Activated CD8-positive, alpha-beta T cell treated with anti-CD3 and anti-CD28 coated beads for 36 hours (primary cell): ENCODE data around the gene PEX14. TPM values are rescaled to one million over a fixed set of nuclear protein-coding genes. Genes with fewer than 3 reads are reported as not detected.
"Not testable (repeated sequence)": the region's sequence is repeated elsewhere in the genome, so short reads cannot be mapped to it uniquely, and the experiment has no call there.

ENCODE experiments used
- ATAC-seq: fragments of 200-7000 bp; cut with Tn5 transposase; one replicate; pipeline ENCODE4 v1.10.0; 2021; ENCODE audit warnings: mild to moderate bottlenecking, moderate library complexity
- CTCF ChIA-PET: fragments of 350-600 bp; sonication (Branson Sonifier 250); formaldehyde crosslinking; loops from one replicate; lab custom pipeline; 2021; ENCODE audit warnings: antibody characterized with exemption; lab: Charles Lee
- POLR2A ChIA-PET: fragments of 350-600 bp; sonication (Branson Sonifier 250); formaldehyde crosslinking; loops from one replicate; lab custom pipeline; 2021; ENCODE audit warnings: antibody characterized with exemption; lab: Charles Lee
- DNase-seq: peaks from one replicate; pipeline ENCODE4 v3.0.0-alpha.2; 2020
- H3K27ac Mint-ChIP-seq: one replicate; pipeline ENCODE4 v1.8.0; 2021; ENCODE audit warnings: mild to moderate bottlenecking, mixed read lengths
- H3K27me3 Mint-ChIP-seq: one replicate; pipeline ENCODE4 v1.8.0; 2021; ENCODE audit warnings: mixed read lengths
- H3K36me3 Mint-ChIP-seq: one replicate; pipeline ENCODE4 v1.8.0; 2021; ENCODE audit warnings: low read depth, mixed read lengths
- H3K4me1 Mint-ChIP-seq: one replicate; pipeline ENCODE4 v1.8.0; 2021; ENCODE audit warnings: low read depth, mixed read lengths
- H3K4me3 Mint-ChIP-seq: one replicate; pipeline ENCODE4 v1.8.0; 2021; ENCODE audit warnings: mild to moderate bottlenecking, moderate library complexity, mixed read lengths
- H3K9me3 Mint-ChIP-seq: one replicate; pipeline ENCODE4 v1.8.0; 2021; ENCODE audit warnings: mixed read lengths
- intact Hi-C: fragments of 100-400 bp; cut with micrococcal nuclease; formaldehyde crosslinking; loops from one replicate; pipeline ENCODE4 v1.10.0; 2022
- total RNA-seq, 2 experiments: library from RNA; stranded (reverse); gene quantifications; one replicate each; pipeline ENCODE4 v1.2.3, GENCODE V29; 2021
- TF ChIP-seq, protein P1 (sequence below): fragments of 200-600 bp; IDR thresholded peaks from one replicate; pipeline ENCODE4 v1.8.0; 2022; ENCODE audit warnings: antibody characterized with exemption, mild to moderate bottlenecking

PEX14 gene
- total RNA-seq, 2 experiments from 2014 or later = 18.0 to 18.5 TPM

- no peak for ATAC-seq
- TF ChIP-seq, protein P1, sequence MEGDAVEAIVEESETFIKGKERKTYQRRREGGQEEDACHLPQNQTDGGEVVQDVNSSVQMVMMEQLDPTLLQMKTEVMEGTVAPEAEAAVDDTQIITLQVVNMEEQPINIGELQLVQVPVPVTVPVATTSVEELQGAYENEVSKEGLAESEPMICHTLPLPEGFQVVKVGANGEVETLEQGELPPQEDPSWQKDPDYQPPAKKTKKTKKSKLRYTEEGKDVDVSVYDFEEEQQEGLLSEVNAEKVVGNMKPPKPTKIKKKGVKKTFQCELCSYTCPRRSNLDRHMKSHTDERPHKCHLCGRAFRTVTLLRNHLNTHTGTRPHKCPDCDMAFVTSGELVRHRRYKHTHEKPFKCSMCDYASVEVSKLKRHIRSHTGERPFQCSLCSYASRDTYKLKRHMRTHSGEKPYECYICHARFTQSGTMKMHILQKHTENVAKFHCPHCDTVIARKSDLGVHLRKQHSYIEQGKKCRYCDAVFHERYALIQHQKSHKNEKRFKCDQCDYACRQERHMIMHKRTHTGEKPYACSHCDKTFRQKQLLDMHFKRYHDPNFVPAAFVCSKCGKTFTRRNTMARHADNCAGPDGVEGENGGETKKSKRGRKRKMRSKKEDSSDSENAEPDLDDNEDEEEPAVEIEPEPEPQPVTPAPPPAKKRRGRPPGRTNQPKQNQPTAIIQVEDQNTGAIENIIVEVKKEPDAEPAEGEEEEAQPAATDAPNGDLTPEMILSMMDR = no peak
- Mint-ChIP-seq H3K27ac (peak overlapping the region; percentile 34), H3K4me1 (peaks cover 54% of the 10 kb centered on the region), H3K27me3 (no peaks in the 10 kb centered on the region), H3K9me3 (no peaks in the 10 kb centered on the region), H3K36me3 (peaks cover 5% of the 10 kb centered on the region), H3K4me3 (no peak overlapping the region)
- ChIA-PET POLR2A (interaction anchor here (1.2 to 3.5 kb wide), 3 partner anchors 13 to 421 kb away, joined by 3 to 10 read pairs (median 7); no protein-coding TSS in a partner anchor), CTCF (interaction anchor here (1.0 to 11.4 kb wide), 3 partner anchors 11 to 370 kb away, joined by 3 to 202 read pairs (median 4); no protein-coding TSS in a partner anchor)
- no peak for DNase-seq
- intact Hi-C loops = loop anchor here (5.0 to 10.0 kb wide), 2 partner anchors 62 to 370 kb away; partner anchors contain the start of gene CENPS
Measured at GRCh38 chr1:10497109-10497508, 22.4 kb downstream of the PEX14 start.

DNA sequence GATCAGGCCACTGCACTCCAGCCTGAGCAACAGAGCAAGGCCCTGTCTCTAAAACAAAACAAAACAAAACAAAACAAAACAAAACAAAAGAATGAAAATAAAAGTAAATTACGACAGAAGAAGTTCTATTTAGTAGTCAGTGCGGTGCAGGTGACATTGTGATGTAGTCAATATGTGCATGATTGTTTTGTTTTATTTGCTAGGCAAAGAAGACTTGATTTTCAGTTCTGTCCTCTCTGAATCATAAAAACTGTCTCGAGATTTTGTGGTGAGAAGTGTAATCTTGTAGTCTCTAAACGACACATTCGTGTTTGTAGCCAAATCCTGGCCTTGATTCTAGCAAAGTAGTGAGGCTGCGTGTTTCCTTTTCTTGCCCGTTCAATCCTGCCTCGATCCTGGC lies 23.5 kb downstream of the PEX14 start:
- no peak for DNase-seq

DNA sequence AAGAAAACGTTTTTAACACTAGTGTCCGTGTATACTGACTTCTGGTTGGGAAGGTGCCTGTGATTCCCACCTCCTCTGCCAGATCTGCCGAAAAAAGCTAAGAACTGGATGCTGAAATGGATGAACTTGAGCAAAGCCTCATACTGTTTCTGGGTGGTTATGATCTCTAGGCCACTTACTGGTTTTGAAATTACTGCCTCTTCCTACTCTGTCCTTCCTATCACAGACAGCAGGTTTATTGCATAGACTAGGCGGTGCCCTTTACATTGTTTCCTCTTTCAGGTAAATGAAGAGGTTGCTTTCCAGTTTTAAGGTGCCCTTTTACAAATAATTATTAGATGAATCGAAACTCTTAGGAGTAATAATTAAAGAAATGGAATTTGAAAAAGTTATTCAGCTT lies 27.5 kb downstream of the PEX14 start:
- H3K27me3 Mint-ChIP-seq = no peaks in the 10 kb centered on the region
- intact Hi-C loops = no loop called here
- TF ChIP-seq, protein P1 = no peak
- H3K4me1 Mint-ChIP-seq = peaks cover 33% of the 10 kb centered on the region
- DNase-seq (no peak), ATAC-seq (no peak)
- ChIA-PET POLR2A (interaction anchor here (1.6 kb wide), 1 partner anchor 71 kb away, joined by 3 read pairs; no protein-coding TSS in a partner anchor), CTCF (interaction anchor here (1.6 to 13.3 kb wide), 2 partner anchors 7 to 292 kb away, joined by 5 to 202 read pairs; partner anchors contain the start of gene KIF1B)
- no peak overlapping the region for H3K27ac Mint-ChIP-seq
- no peaks in the 10 kb centered on the region for H3K36me3 Mint-ChIP-seq
- no peaks in the 10 kb centered on the region for H3K9me3 Mint-ChIP-seq
- no peak overlapping the region for H3K4me3 Mint-ChIP-seq

More for the DNA sequence above, 23.5 kb downstream of the PEX14 start:
- peak overlapping the region; percentile 17 for H3K27ac Mint-ChIP-seq
- no peak for ATAC-seq
- intact Hi-C loops = loop anchor here (5.0 to 10.0 kb wide), 2 partner anchors 63 to 369 kb away; partner anchors contain the start of gene CENPS
- H3K4me1 Mint-ChIP-seq = peaks cover 58% of the 10 kb centered on the region
- ChIA-PET POLR2A (interaction anchor here (1.2 to 3.5 kb wide), 3 partner anchors 11 to 420 kb away, joined by 3 to 11 read pairs (median 10); no protein-coding TSS in a partner anchor), CTCF (interaction anchor here (0.7 to 11.4 kb wide), 2 partner anchors 10 to 26 kb away, joined by 3 to 202 read pairs; partner anchors contain the start of gene DFFA)
- H3K9me3 Mint-ChIP-seq = no peaks in the 10 kb centered on the region
- H3K4me3 Mint-ChIP-seq = no peak overlapping the region
- TF ChIP-seq, protein P1 = no peak
- peaks cover 5% of the 10 kb centered on the region for H3K36me3 Mint-ChIP-seq
- no peaks in the 10 kb centered on the region for H3K27me3 Mint-ChIP-seq

DNA sequence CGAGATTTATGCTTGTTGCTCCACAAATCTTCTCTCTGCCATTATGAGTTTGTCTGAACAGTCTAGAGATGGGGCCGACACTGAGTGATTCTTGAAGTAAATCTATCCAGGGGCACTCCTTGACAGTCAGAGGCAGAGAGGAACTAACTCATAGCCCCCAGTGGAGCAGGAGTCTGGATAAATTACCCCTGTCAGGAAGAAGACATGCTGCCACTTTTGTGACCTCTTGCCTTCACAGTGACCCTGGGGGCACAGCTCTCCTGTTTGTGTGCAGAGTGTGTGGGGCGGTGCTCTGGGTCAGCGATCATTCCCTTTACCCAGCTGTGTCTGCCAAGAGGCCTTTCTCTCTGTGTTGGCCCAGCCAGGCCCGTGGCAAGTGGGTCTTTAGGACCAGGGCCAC lies 29.5 kb downstream of the PEX14 start:
- TF ChIP-seq, protein P1 = no peak
- no peaks in the 10 kb centered on the region for H3K36me3 Mint-ChIP-seq
- H3K9me3 Mint-ChIP-seq = no peaks in the 10 kb centered on the region
- ChIA-PET POLR2A (no interaction called here), CTCF (interaction anchor here (1.0 to 13.3 kb wide), 3 partner anchors 9 to 438 kb away, joined by 3 to 202 read pairs (median 3); no protein-coding TSS in a partner anchor)
- peaks cover 27% of the 10 kb centered on the region for H3K4me1 Mint-ChIP-seq
- DNase-seq (no peak), ATAC-seq (no peak)
- intact Hi-C loops = no loop called here
- H3K27me3 Mint-ChIP-seq = no peaks in the 10 kb centered on the region
- no peak overlapping the region for H3K27ac Mint-ChIP-seq
- H3K4me3 Mint-ChIP-seq = no peak overlapping the region

DNA sequence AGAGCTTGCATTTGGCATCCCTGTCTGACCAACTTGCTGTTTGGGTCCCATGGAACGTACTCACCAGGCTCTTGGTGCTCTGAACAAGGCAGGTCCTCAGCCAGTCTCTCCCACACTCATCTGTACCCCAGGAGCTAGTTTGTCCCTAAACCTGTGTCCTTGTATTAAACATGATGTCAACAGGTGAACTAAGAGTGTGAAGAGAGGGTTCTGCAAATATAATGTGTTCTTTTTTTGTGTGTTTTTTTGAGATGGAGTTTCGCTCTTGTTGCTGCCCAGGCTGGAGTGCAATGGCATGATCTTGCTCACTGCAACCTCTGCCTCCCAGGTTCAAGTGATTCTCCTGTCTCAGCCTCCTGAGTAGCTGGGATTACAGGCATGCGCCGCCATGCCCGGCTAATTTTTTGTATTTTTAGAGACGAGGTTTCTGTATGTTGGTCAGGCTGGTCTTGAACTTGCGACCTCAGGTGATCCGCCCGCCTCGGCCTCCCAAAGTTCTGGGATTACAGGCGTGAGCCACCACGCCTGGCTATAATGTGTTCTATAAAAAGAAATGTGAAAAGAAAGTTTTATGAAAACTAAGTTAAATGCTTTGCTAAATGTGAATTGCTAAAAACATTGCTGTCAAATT lies 31.4 kb downstream of the PEX14 start:
- intact Hi-C loops, H3K27ac Mint-ChIP-seq, H3K36me3 Mint-ChIP-seq, ATAC-seq, H3K4me3 Mint-ChIP-seq, H3K9me3 Mint-ChIP-seq, POLR2A ChIA-PET, H3K27me3 Mint-ChIP-seq, DNase-seq: not testable (repeated sequence)
- CTCF ChIA-PET = interaction anchor here (1.1 to 13.3 kb wide), 4 partner anchors 11 to 75 kb away, joined by 4 to 202 read pairs (median 10); partner anchors contain the start of gene CENPS
- peaks cover 37% of the 10 kb centered on the region for H3K4me1 Mint-ChIP-seq
